ENCODE measurements around the gene RTN4RL1.
A peak's percentile ranks its signal among the peaks of the same experiment; 100 is the strongest.
"Not testable (repeated sequence)": the region's sequence is repeated elsewhere in the genome, so short reads cannot be mapped to it uniquely, and the experiment has no call there.

Gene RTN4RL1

GRCh38 chr17:1999557-2000251 lies 25.4 kb downstream of the RTN4RL1 start:
- no peak for DNase-seq

GRCh38 chr17:1997927-1998742 lies 27.0 kb downstream of the RTN4RL1 start:
- peak in 1 of 6 experiments; percentile 7 for DNase-seq

- DNase-seq = no peak
Measured at GRCh38 chr17:1997289-1997926, 27.7 kb downstream of the RTN4RL1 start.

GRCh38 chr17:1996800-1997288 lies 28.3 kb downstream of the RTN4RL1 start:
- no peak for DNase-seq

DNA sequence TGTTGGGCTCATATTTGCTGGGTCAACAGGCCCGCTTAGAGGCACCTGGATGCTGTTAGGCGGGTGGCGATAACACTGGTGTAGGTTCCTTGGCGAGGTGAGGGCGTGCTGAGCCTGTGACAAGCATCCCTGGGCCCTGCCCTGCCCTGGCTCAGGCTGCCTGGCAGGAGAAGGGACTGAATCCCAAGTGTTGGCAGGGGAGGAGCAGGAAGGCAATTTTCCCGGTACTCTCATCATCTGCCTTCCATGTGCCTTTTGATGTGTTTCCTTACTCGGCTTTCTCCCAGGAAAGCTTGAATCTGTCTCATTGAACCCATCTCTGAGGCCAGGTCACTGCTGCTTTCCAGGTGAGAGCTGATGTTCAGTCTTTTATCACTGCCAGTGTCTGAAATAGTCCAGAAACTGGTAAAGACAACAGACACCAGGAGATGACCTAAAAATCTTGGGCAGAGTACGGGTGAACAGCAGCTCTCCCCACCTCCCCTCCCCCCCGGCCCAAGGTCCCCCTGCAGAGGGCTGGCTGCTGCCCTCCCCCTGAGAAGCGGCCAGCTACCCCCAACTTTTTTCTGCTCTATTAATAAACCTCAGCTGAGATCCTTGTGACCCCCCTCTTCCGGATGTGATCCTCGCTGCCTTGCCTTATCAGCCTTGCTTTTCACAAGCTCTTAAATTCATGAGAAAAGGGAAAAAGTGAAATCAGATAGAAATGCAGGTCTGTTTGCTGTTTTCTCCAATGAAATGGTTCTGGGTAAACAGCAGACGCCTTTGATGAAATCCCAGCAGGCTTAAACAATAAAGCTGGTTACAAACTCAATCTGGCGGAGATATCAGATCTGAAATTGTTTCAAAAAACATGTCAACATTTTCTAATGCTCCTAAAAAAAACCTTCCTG lies 29.0 kb downstream of the RTN4RL1 start:
- no peak for DNase-seq

GRCh38 chr17:1995321-1995892 lies 29.7 kb downstream of the RTN4RL1 start:
- no peak for DNase-seq

GRCh38 chr17:1994707-1995106 lies 30.4 kb downstream of the RTN4RL1 start:
- DNase-seq = no peak

DNA sequence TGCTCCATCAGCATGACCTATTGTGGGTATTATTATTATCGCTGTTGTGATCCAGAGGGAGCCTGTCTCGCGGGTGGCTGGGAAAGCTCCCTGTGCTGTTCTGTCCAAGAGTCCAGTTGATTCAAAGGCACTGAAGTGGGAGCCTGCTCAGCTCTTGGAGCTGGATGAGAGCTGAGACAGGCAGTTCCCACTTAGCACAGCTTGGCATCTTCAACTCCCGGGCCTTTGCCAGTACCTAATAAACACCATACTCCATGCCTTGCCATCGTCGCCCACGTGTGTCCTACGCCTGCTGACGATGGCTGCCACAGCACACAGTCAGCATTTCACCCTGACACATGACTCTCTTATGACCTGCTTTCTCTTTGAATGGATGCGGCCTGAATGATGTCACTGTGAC lies 32.6 kb downstream of the RTN4RL1 start:
- DNase-seq = no peak

- DNase-seq = no peak
Measured at GRCh38 chr17:1989135-1989534, 36.0 kb downstream of the RTN4RL1 start.

DNA sequence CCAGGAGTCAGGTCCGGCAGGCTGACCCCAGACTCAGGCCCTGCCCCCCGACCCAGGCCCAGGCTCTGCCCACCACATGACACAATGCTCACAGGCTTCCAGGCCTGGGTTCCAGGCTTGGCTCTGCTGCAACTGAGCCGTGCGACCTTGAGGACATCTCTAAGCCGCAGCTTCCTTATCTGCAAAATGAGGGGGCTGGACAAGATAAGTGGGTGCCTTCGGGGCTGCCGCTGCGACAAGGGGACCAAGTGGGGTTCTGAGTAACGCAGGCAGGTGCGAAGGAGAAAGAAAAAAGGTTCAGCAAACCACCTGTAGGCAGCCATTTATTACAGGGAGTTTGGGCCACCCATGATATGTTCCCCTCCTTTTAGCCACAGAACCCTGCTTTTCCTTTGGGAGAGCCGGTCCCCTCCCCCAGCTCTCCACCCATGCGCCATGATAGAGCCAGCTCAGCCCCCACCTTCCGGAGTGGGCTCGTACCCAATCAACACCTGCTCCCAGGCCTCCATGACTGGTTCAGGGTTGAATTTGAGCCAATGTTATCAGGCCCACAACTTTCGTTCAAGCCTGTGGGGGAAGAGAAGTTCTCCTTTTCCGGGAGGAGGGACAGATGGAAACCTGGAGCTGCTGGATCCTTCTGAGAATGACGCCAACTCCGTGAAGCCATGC lies 38.2 kb downstream of the RTN4RL1 start:
- DNase-seq = no peak

DNA sequence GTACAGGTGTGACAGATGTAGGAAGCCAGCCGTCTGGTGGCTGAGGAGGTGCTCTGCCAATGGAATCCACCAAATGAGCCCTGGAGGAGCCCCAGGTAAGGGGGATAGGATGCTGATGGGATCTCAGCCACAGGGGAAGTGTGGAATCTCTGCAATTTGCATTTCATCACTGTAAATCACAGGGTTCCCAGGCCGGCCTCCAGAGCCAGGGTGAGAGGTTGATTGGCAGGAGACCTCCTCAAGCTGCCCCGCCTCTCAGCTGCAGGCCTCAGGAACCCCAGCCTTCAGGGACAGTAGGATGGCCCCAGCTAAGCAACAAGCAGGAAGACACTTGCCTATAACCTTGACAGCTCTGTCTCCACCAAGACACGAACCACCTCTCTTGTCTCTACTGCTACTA lies 39.4 kb downstream of the RTN4RL1 start:
- DNase-seq = no peak

- DNase-seq = no peak
Measured at GRCh38 chr17:1985093-1985492, 40.0 kb downstream of the RTN4RL1 start.

GRCh38 chr17:1982793-1983366 lies 42.3 kb downstream of the RTN4RL1 start:
- DNase-seq = not testable (repeated sequence)

GRCh38 chr17:1980665-1981250 lies 44.4 kb downstream of the RTN4RL1 start:
- DNase-seq = no peak

GRCh38 chr17:1979182-1979985 lies 45.8 kb downstream of the RTN4RL1 start:
- DNase-seq = no peak

GRCh38 chr17:1978396-1978949 lies 46.7 kb downstream of the RTN4RL1 start:
- DNase-seq = no peak

DNA sequence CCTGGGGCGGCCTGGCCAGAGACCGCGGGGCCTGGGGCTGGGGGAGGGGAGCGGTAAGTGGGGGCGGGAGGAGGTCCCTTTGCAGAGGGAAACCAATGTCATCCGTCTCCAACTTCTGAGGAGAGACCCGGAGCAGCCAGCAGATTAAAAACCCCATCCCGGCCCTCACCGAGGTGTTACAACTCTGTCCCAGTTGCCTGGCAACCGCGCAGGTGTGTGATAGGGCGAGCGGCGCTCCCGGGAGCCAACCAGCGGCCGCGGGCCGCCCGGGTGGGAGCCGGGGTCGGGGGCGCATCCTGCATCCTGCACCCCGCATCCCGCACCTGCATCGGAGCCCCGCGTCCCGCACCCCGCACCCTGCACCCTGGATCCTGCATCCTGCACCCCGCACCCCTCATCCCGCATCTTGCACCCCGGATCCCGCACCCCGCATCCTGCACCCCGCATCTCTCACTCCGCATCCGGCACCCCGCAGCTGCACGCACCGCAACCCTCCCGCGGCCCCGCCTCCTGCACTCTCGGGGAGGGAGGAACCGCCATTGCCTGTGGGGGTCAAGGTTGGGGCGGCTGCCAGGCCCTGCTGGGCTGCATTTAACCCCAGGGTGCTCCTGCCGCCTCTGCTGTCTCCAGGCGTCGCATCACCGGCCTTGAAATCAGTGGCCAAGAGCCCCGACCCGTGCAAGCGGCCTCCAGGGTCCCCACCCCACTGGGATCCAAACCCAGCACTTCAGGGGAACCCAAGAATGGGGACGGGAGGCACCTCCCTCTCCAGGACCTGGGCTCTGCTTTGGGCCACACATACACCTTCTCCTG lies 47.3 kb downstream of the RTN4RL1 start:
- DNase-seq = no peak

DNA sequence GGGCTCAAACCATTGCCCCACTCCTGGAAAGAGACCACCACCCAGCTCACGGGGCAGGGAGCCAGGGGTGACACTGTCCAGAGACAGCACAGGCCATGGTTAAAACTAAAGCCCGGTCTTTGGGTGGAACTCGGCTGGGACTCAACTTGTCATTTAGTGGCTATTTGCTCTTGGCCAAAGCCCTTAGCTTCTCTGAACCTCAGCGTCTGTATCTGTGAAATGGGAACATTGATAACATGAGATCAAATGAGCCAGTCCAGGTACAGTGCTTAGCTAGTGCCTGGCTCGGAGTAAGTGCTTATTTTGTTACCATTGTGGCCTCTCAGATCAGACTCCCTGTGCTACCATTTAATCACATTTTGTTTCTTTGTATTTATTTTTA lies 48.5 kb downstream of the RTN4RL1 start:
- no peak for DNase-seq

Data from stimulated activated naive CD4-positive, alpha-beta T cell (primary cell).